GM12891 (cell line): ENCODE measurements around the gene CARD14.

ENCODE experiments used
- POLR2A ChIP-seq: IDR thresholded peaks from 2 replicates; pipeline ENCODE4 v1.6.1; 2011; ENCODE audit warnings: low read depth, low read length, control low read depth
- POLR2AphosphoS5 ChIP-seq: IDR thresholded peaks from 2 replicates; pipeline ENCODE4 v1.6.1; 2011; ENCODE audit warnings: low read depth, low read length, control low read depth
- POU2F2 ChIP-seq: IDR thresholded peaks from 2 replicates; pipeline ENCODE4 v1.6.1; 2011; ENCODE audit warnings: low read depth, mild to moderate bottlenecking, control low read depth, low read length, moderate library complexity
- SPI1 ChIP-seq: IDR thresholded peaks from 2 replicates; pipeline ENCODE4 v1.6.1; 2011; ENCODE audit warnings: low read depth, low read length, control low read depth
- TAF1 ChIP-seq: IDR thresholded peaks from 2 replicates; pipeline ENCODE4 v1.6.1; 2011; ENCODE audit warnings: low read depth, low read length, control low read depth

- TF ChIP-seq POLR2A (no peak), TAF1 (no peak), POLR2AphosphoS5 (no peak), SPI1 (no peak), POU2F2 (no peak)
Measured at GRCh38 chr17:80245566-80246265, 75.9 kb downstream of the CARD14 start.
